Measurements from ENCODE around the gene MYH11.

GRCh38 chr16:15785386-15786059 is 71.3 kb downstream of the MYH11 start:
- TF ChIP-seq POLR2AphosphoS5 (IDR thresholded peaks at IDR 0.05; ENCODE audit: borderline replicate concordance, low read depth, low read length), result no peak
- no peak for TF ChIP-seq EZH2 (IDR thresholded peaks at IDR 0.05)
- TF ChIP-seq FOXP2 (optimal IDR thresholded peaks at IDR 0.05; ENCODE audit: control extremely low read depth, extremely low read length, insufficient read depth), result no peak
